Effector CD4-positive, alpha-beta T cell (primary cell): ENCODE data around the gene TNNT3.
"Not testable (repeated sequence)": the region's sequence is repeated elsewhere in the genome, so short reads cannot be mapped to it uniquely, and the experiment has no call there.

Source experiments
- DNase-seq: peaks from one replicate; pipeline ENCODE4 v3.0.0-alpha.2; 2020

TNNT3 gene

DNA sequence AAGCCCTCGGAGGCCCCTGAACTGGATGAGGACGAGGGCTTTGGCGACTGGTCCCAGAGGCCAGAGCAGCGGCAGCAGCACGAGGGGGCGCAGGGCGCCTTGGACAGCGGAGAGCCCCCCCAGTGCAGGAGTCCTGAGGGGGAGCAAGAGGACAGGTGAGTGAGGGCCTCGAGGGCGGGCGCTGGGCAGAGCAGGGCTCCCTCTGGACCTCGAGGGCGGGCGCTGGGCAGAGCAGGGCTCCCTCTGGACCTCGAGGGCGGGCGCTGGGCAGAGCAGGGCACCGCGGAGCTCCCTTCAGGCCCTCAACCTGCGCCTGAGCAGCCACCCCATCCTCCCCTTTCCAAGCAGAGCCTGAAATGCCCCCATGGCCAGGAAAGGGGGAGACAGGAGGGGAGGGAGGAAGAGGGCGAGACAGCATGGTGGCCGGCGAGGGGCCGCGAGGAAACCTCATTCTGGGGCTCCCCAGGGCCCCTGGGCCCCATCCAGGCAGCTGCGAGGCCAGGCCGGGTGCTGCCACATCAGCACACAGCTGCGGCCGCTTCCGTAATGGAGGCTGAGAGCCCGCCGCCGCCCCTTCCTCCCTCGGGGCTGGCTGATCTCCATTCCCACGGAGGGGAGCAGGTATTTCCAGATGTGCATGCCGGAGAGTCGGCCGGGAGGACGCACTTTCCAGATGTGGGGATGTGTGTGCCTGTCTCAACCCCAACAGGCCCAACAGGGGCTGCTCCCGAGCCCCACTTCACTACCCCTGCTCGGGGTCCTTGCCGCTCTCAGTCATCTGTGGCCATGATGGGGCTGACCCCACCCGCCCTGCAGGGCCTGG lies 37.9 kb upstream of the TNNT3 start:
- DNase-seq, result no peak

DNA sequence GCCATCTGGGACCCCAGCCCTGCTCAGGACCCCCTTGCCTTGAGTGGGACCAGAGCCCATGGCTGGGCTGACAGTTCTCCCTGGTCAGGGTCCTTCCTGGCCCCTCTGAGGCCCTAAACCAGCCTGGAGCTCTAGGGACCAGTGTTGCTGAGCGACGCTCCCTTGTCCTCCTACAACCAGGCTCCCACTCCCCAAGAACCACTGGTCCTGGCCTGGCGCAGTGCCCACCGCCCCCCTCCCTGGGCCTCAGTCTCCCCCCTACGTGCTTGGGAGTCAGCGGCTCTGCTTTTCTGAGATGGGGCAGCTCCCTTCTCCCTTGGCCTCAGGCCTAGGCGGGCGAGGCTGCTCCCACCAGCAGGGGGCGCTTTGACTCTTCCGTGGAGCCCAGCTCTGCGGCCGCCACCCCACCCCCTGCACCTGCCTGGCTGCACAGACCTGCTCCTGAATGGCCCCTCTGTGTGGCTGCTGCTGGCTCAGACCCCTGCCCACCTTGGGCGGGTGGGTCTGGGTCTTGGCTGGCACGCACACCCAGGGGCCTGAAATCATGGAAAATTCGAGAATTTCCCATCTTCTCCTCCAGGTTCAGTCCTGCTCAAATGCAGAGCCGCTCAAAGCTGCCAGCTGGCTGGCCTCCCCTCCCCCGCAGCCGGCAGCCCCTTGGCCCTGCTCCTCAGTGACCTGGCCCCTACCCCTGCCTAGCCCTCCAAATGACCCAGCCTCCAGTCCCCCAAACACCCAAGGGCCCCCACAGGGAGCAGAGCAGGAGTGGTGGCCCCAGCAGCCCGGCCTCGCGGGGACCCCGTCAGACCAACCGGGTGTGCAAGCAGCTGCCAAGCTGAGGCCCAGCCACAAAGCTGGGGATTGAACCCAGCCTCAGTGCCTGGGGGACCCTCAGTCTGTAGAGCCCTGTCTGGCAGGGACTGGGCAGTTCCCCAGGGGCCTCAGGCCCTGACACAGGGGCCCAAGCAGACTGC lies 37.0 kb upstream of the TNNT3 start:
- peak; percentile 68 for DNase-seq

DNA sequence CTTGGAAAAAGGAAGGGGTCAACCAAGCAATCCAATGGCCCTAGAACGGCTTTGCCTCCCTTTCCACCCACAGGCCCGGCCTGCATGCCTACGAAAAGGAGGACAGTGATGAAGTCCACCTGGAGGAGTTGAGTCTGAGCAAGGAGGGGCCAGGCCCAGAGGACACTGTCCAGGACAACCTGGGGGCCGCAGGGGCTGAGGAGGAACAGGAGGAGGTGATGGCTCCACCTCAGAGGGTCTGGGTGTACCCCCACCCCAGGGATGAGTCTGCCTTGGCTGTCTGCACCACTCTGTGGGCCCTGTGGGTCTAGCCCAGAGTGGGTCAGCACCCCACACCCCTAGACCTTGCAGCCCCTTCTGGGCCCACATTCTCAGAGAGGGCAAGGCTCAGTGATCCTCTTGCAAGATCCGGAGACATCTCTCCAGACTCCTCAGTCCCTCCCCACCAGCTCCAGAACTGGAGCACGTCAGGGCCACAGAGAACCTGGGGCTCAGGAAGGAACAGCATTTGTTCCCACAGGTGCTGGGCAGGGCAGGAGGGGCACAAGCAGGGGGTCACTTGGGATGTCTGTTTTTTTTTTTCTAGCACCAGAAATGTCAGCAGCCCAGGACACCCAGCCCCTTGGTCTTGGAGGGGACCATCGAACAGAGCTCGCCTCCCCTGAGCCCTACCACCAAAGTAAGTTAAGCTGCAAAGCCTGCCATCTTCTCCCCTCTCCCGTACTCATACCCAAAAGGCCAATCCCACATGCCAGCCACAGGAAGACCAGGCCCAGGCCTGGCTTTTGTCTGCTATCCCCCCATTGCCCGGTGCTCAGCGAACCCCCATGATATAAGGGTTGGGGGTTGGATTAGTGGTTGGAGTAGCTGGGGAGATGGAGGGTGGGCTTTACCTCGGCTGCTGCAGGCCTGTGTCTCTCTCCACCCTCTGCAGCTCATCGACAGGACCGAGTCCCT lies 35.9 kb upstream of the TNNT3 start:
- no peak for DNase-seq

- DNase-seq, result no peak
Measured at GRCh38 chr11:1884303-1884700, 35.2 kb upstream of the TNNT3 start.

- not testable (repeated sequence) for DNase-seq
Measured at GRCh38 chr11:1886551-1886950, 33.0 kb upstream of the TNNT3 start.

GRCh38 chr11:1887451-1888346 lies 31.8 kb upstream of the TNNT3 start:
- DNase-seq, result no peak

DNA sequence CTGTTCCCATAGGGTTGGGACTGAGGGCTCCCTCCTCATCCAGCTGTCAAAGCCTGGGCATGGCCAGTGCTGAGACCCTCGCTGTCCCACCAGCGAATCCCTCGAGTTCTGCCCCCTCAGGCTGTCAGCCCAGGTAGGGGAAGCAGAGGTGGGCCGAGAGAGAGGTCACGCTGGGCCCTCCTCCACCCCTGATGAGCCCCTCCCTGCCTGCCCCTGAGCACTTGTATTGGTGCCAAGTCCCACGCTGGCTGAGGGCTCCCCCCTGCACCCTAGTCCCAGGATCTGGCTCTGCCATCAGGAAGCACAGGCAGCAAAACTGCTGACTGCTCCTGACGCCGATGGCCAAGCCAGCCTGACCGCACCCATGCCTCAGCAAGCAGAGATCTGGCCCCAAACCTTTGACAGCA lies 31.2 kb upstream of the TNNT3 start:
- DNase-seq, result no peak

DNA sequence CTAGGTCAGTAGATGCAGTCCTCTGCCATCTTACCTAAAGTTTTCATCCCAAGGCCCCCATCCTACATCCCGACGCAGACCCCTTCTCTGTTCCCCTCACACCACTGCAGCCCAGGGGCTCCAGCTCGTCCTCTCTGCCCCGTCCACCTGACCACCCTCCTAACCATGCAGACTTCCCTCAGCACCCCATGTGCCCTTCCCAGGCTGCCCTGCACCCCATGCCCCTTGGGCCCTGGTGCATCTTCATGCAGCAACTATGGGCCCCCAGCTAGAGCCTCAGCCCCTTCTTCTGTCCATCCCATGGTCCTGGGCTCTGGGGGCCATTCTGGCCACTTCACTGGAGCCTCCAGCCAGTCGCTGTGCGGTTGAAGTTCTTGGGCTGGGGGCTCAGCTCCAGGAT lies 30.7 kb upstream of the TNNT3 start:
- no peak for DNase-seq

- peak; percentile 63 for DNase-seq
Measured at GRCh38 chr11:1889224-1889930, 30.1 kb upstream of the TNNT3 start.

DNA sequence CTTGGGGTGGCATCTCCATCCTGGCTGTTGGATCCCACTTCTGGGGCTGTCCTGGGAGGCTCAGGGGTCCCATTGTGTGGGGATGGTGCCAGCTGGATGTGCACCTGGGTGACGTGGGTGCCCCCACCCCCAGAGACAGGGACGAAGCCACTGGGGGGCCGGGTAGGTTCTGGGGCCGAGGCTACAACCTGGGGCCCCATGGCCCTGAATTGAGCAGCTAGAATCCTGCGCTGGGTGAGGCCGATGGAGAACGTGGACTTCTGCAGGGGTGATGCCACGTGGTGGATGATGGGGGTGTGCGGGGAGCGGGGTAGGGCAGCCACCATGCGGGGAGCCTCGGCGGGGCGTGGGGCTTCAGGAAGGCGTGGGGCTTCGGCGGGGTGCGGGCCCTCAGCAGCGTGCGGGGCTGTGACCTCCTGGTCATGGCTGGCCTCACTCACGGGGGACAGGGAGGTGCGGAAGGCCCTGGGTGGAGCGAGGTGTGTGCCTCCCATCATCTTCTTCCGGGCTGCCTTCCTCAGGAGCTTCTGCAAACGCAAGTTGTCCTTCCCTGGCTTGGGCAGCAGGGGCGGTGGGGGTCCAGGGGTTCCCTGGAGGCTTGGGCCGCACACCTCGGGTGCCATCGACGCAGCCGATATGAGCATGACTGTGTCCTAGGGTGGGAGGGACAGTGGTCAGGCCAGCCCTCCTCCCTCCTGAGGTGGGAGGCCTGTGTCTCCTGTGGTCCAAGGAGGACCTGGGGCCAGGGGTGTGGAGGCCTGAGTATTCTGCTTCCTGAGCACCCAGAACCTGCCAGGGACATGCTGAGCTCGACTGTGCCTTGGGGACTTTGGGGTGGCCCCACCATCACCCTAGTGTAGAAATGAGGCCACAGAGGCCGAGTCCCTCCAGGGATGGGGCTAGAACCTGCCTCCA lies 29.3 kb upstream of the TNNT3 start:
- DNase-seq, result no peak

- DNase-seq, result no peak
Measured at GRCh38 chr11:1890856-1891830, 28.4 kb upstream of the TNNT3 start.

DNA sequence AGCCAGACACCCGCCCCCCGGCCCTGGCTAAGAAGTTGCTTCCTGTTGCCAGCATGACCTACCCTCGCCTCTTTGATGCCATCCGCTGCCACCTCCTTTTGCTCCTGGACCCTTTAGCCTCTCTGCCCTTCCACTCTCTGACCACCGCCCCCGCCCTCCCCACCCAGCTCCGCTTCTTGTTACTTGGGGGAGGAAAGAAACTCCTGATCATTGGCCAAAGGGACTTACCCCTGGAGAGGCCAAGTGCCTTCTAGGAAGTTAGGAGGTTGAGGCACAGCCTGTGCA lies 27.7 kb upstream of the TNNT3 start, which contains the start of gene PRR33:
Gene PRR33, minus strand, starts transcription at position 65 of the 285 bp plus-strand sequence. CDS start 1,311 bp downstream, outside the sequence.
- no peak for DNase-seq

GRCh38 chr11:1892116-1892515 lies 27.4 kb upstream of the TNNT3 start:
- DNase-seq, result no peak

DNA sequence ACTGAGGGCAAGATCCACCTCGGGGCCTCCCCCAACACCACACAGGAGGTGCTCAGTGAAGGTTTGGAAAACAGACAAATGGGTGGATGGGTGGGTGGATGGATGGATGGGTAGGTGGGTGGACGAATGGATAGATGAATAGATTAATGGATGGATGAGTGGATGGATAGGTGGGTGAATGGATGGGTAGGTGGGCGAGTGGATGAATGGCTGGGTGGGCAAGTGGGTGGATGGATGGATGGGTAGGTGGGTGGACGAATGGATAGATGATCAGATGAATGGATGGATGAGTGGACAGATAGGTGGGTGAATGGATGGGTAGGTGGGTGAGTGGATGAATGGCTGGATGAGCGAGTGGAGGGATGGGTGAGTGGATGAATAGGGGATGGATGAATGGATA lies 26.9 kb upstream of the TNNT3 start:
- DNase-seq, result no peak

GRCh38 chr11:1893581-1894359 lies 25.7 kb upstream of the TNNT3 start:
- no peak for DNase-seq

DNA sequence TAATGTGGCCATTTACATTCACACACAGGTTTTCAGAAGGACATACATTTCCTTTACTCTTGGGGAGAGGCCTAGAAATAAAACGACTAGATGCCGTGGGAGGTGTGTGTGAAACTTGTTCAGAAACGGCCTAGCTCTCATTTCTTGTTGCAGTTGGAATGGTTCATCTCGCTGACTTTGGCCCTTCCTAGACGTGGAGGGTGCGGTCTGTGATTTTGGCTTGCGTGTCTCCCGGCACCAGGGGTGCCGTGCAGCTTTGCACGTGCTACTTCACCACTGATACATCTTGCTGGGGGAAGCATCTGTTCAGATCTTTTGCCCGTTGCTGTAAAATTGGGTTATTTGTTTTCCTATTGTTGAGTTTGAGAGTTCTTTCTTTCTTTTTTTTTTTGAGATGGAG lies 24.7 kb upstream of the TNNT3 start:
- no peak for DNase-seq

- no peak for DNase-seq
Measured at GRCh38 chr11:1896468-1896867, 23.0 kb upstream of the TNNT3 start.

DNA sequence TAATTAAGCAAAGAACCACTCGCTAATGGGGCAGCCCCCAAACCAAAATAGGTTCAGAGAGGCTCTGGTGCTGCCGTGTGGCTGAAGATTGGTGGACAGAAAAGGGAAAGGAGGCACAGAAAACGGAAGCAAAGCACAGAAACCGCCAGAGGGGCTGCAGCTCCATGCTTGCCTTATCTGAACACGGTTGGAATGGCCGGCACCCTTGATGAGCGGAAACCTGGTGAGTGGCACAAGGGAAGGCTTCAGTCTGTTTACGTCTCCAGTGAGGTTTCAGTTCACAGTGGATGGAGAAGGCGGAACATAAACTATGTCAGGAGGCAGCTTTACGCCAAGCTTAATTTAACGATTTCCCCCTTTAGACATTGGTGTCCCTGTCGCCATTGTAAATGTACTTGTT lies 22.6 kb upstream of the TNNT3 start:
- no peak for DNase-seq
